C4-2B (cell line): ENCODE data around the gene C16orf74.

ENCODE experiments used
- H3K27ac ChIP-seq: fragments of 450-650 bp; 2 replicates; pipeline ENCODE4 v1.5.1; 2017
- CTCF ChIP-seq: fragments of 450-650 bp; conservative IDR thresholded peaks from 2 replicates; pipeline ENCODE4 v1.5.1; 2017; ENCODE audit warnings: mild to moderate bottlenecking
- ZFX ChIP-seq: fragments of 450-650 bp; IDR thresholded peaks from 2 replicates; pipeline ENCODE4 v1.6.1; 2017

Gene C16orf74

DNA sequence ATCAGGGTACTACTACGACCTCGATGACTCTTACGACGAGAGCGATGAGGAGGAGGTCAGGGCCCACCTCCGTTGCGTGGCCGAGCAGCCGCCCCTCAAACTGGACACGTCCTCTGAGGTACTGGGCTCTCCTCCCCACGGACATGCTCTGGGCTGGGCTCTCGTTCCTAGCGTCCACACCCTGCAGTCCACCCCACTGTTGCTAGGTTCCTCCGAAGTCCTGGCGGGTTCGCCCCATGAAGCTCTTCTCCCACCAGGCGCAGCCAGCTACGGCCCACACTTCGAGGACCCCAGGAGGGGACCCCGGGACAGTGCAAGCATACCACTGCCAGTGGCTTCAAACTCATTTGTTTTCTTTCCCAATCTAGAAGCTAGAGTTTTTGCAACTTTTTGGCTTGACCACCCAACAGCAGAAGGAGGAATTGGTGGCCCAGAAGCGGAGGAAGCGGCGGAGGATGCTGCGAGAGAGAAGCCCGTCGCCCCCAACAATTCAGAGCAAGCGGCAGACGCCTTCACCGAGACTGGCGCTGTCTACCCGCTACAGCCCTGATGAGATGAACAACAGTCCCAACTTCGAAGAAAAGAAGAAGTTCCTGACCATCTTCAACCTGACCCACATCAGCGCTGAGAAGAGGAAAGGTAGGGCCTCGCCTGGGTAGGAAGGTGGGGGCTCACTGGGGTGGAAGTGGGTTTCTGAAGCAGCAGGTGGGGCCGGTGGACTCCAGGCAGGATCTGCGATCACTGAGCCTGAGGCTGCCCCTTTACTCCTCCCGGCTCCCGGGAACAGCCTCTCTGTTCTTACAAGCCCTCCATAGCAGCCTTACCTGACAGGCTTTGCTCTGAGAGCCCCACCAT is 87.7 kb downstream of the C16orf74 start:
- H3K27ac ChIP-seq = no peak overlapping the region
- TF ChIP-seq ZFX (no peak), CTCF (no peak)

GRCh38 chr16:85662482-85662812 is 88.4 kb downstream of the C16orf74 start:
- H3K27ac ChIP-seq = no peak overlapping the region

GRCh38 chr16:85661740-85662481 is 89.0 kb downstream of the C16orf74 start:
- no peak overlapping the region for H3K27ac ChIP-seq

More at GRCh38 chr16:85662482-85662812, 88.4 kb downstream of the C16orf74 start:
- TF ChIP-seq ZFX (no peak), CTCF (no peak)

GRCh38 chr16:85660843-85661739 is 89.8 kb downstream of the C16orf74 start:
- TF ChIP-seq CTCF = no peak
- no peak for TF ChIP-seq ZFX
- H3K27ac ChIP-seq = no peak overlapping the region

More at GRCh38 chr16:85661740-85662481, 89.0 kb downstream of the C16orf74 start:
- TF ChIP-seq ZFX (no peak), CTCF (no peak)

- no peak overlapping the region for H3K27ac ChIP-seq
- TF ChIP-seq ZFX (no peak), CTCF (peak; percentile 92)
Observed at GRCh38 chr16:85659805-85660511, 90.9 kb downstream of the C16orf74 start.

DNA sequence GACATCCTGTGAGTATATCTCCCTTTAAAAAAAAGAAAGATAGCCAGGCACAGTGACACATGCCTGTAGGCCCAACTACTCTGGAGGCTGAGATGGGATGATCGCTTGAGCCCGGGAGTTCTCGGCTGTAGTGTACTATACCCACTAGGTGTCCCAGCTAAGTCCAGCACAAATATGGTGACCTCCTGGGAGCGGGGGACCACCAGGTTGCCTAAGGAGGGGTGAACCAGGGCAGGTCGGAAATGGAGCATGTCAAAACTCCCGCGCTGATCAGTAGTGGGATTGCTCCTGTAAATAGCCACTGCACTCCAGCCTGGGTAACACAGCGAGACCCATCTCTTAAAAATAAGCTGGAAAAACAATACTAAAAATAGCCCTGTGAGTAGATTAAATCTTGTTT is 91.6 kb downstream of the C16orf74 start:
- TF ChIP-seq CTCF = no peak
- H3K27ac ChIP-seq = no peak overlapping the region
